H1 (cell line): ENCODE results near the gene KRT3. TPM values are rescaled to one million over a fixed set of nuclear protein-coding genes. Genes with fewer than 3 reads are reported as not detected.

Experiments used
- CTCF ChIA-PET: fragments of 300-600 bp; sonication (Branson Sonifier 250); formaldehyde crosslinking; loops from one replicate; lab custom pipeline; 2021; ENCODE audit not compliant: partially characterized antibody; lab: Charles Lee
- POLR2A ChIA-PET: fragments of 300-600 bp; sonication (Branson Sonifier 250); formaldehyde crosslinking; loops from one replicate; lab custom pipeline; 2021; ENCODE audit warnings: inconsistent platforms; ENCODE audit not compliant: partially characterized antibody; lab: Charles Lee
- DNase-seq, 2 experiments: peaks; one replicate each; pipeline versions ENCODE4 v3.0.0 to v3.0.0-alpha.2; 2010 to 2022; ENCODE audit warnings: low spot score in 2 of 2, low read depth in 1 of 2, mixed read lengths in 1 of 2
- FAIRE-seq: peaks from 2 replicates; lab custom pipeline; 2011; peaks lifted over from hg19 to GRCh38; lab: Jason Lieb, UNC
- H2AFZ ChIP-seq: 2 replicates; pipeline ENCODE4 v1.8.1; 2012; ENCODE audit warnings: low read length, inconsistent platforms
- H2AK5ac ChIP-seq: 2 replicates; pipeline ENCODE4 v1.6.1; 2013; ENCODE audit warnings: low read depth, low read length
- H2BK120ac ChIP-seq: replicated peaks from 2 replicates; pipeline ENCODE3; 2013; ENCODE audit warnings: low read depth, low read length, inconsistent platforms
- H2BK12ac ChIP-seq: 2 replicates; pipeline ENCODE4 v1.6.1; 2013; ENCODE audit warnings: low read depth, low read length
- H2BK15ac ChIP-seq: 2 replicates; pipeline ENCODE4 v1.6.1; 2013; ENCODE audit warnings: low read length
- H2BK20ac ChIP-seq: 2 replicates; pipeline ENCODE4 v1.6.1; 2013; ENCODE audit warnings: low read length
- H2BK5ac ChIP-seq: 2 replicates; pipeline ENCODE4 v1.6.1; 2013; ENCODE audit warnings: low read depth, low read length
- H3K14ac ChIP-seq: 2 replicates; pipeline ENCODE4 v1.6.1; 2013; ENCODE audit warnings: inconsistent platforms; ENCODE audit not compliant: insufficient read length
- H3K18ac ChIP-seq: 2 replicates; pipeline ENCODE4 v1.6.1; 2013; ENCODE audit warnings: low read length; ENCODE audit errors: extremely low read depth
- H3K23ac ChIP-seq: 2 replicates; pipeline ENCODE4 v1.6.1; 2013; ENCODE audit warnings: inconsistent platforms; ENCODE audit not compliant: insufficient read length
- H3K23me2 ChIP-seq: 2 replicates; pipeline ENCODE4 v1.6.1; 2013; ENCODE audit warnings: low read depth, low read length
- H3K27ac ChIP-seq: 2 replicates; pipeline ENCODE4 v1.6.1; 2011; ENCODE audit warnings: low read depth, low read length, inconsistent platforms
- H3K27me3 ChIP-seq, 4 experiments: replicated peaks in 1 of 4; 1 replicate in 1 of 4; 2 replicates in 3 of 4; pipeline versions ENCODE4 v1.6.1 to v1.8.1; 2011 to 2013; ENCODE audit warnings: low read length in 3 of 4, mild to moderate bottlenecking in 3 of 4, inconsistent platforms in 2 of 4, mixed read lengths in 2 of 4, moderate library complexity in 1 of 4; ENCODE audit not compliant: control insufficient read depth in 3 of 4, insufficient read depth in 3 of 4; ENCODE audit errors: extremely low read depth in 1 of 4
- H3K36me3 ChIP-seq, 4 experiments: 2 replicates each; pipeline versions ENCODE4 v1.6.1 to v1.8.1; 2011 to 2013; ENCODE audit warnings: mild to moderate bottlenecking in 4 of 4, low read length in 3 of 4, moderate library complexity in 2 of 4, control low read depth in 1 of 4, inconsistent platforms in 1 of 4; ENCODE audit not compliant: insufficient read depth in 4 of 4, control insufficient read depth in 2 of 4
- H3K4ac ChIP-seq: replicated peaks from 2 replicates; pipeline ENCODE3; 2013; ENCODE audit warnings: low read length, low read depth, mixed read lengths, inconsistent platforms; ENCODE audit not compliant: insufficient read length
- H3K4me1 ChIP-seq, 4 experiments: replicated peaks in 1 of 4; 1 replicate in 1 of 4; 2 replicates in 3 of 4; pipeline versions ENCODE4 v1.6.1 to v1.8.1; 2011 to 2013; ENCODE audit warnings: low read length in 3 of 4, inconsistent platforms in 2 of 4, mixed read lengths in 1 of 4; ENCODE audit not compliant: insufficient read depth in 4 of 4, control insufficient read depth in 3 of 4
- H3K4me2 ChIP-seq, 2 experiments: 2 replicates each; pipeline versions ENCODE4 v1.6.1 to v1.8.1; 2011 to 2013; ENCODE audit warnings: low read depth in 2 of 2, low read length in 2 of 2, control low read depth in 1 of 2, inconsistent platforms in 1 of 2, mild to moderate bottlenecking in 1 of 2; ENCODE audit not compliant: insufficient read depth in 1 of 2
- H3K4me3 ChIP-seq, 4 experiments: fragments of 200-600, 300-600 bp in 1 of 4; sonication (generic), shearing (Covaris generic), sonication (Bioruptor Twin) in 1 of 4; 2 replicates each; pipeline versions ENCODE4 v1.5.1 to v1.8.1; 2011 to 2016; ENCODE audit warnings: low read length in 4 of 4, low read depth in 3 of 4, control low read depth in 2 of 4, inconsistent platforms in 2 of 4, mild to moderate bottlenecking in 2 of 4, mixed read lengths in 1 of 4, moderate library complexity in 1 of 4; ENCODE audit not compliant: insufficient read depth in 2 of 4; ENCODE audit errors: extremely low read depth in 1 of 4
- H3K56ac ChIP-seq: replicated peaks from 2 replicates; pipeline ENCODE3; 2013; ENCODE audit warnings: low read depth, mild to moderate bottlenecking, mixed read lengths, low read length, inconsistent platforms; ENCODE audit not compliant: insufficient read length
- H3K79me1 ChIP-seq: 2 replicates; pipeline ENCODE4 v1.6.1; 2013; ENCODE audit warnings: low read depth, low read length, control low read depth
- H3K79me2 ChIP-seq, 2 experiments: 2 replicates each; pipeline versions ENCODE4 v1.6.1 to v1.8.1; 2012 to 2013; ENCODE audit warnings: low read length in 2 of 2, mild to moderate bottlenecking in 2 of 2, inconsistent platforms in 1 of 2; ENCODE audit not compliant: insufficient read depth in 2 of 2, control insufficient read depth in 1 of 2
- H3K9ac ChIP-seq, 4 experiments: replicated peaks in 1 of 4; 1 replicate in 1 of 4; 2 replicates in 3 of 4; pipeline versions ENCODE4 v1.6.1 to v1.8.1; 2011 to 2013; ENCODE audit warnings: low read depth in 3 of 4, low read length in 3 of 4, control low read depth in 2 of 4, mild to moderate bottlenecking in 2 of 4, moderate library complexity in 2 of 4, inconsistent platforms in 1 of 4; ENCODE audit errors: extremely low read depth in 1 of 4
- H3K9me3 ChIP-seq, 2 experiments: 2 replicates each; pipeline versions ENCODE4 v1.6.1 to v1.8.1; 2012 to 2013; ENCODE audit warnings: mild to moderate bottlenecking in 2 of 2, moderate library complexity in 2 of 2, control low read depth in 1 of 2, inconsistent platforms in 1 of 2, low read depth in 1 of 2, low read length in 1 of 2, mixed read lengths in 1 of 2; ENCODE audit not compliant: insufficient read depth in 2 of 2
- H4K20me1 ChIP-seq, 2 experiments: replicated peaks in 1 of 2; 2 replicates each; pipeline versions ENCODE3 to v1.8.1; 2011 to 2013; ENCODE audit warnings: inconsistent platforms in 2 of 2, low read length in 2 of 2, mild to moderate bottlenecking in 1 of 2; ENCODE audit not compliant: insufficient read depth in 2 of 2, control insufficient read depth in 1 of 2
- H4K5ac ChIP-seq: 2 replicates; pipeline ENCODE4 v1.6.1; 2013; ENCODE audit warnings: low read length, low read depth, mixed read lengths, inconsistent platforms; ENCODE audit not compliant: insufficient read length
- H4K8ac ChIP-seq: 2 replicates; pipeline ENCODE4 v1.8.0; 2013; ENCODE audit warnings: mild to moderate bottlenecking, moderate library complexity, low read length, inconsistent platforms; ENCODE audit not compliant: insufficient read depth; ENCODE audit errors: extremely low read depth
- H4K91ac ChIP-seq: replicated peaks from 2 replicates; pipeline ENCODE3; 2013; ENCODE audit warnings: low read length, mixed read lengths, inconsistent platforms; ENCODE audit not compliant: insufficient read length
- CBX8 ChIP-seq: fragments of 300-800, 300-1000 bp; sonication (generic); IDR thresholded peaks from 2 replicates; pipeline ENCODE4 v1.7.1; 2016; ENCODE audit warnings: low read depth, low read length, borderline replicate concordance
- CTCF ChIP-seq, 3 experiments: IDR thresholded peaks; 1 replicate in 2 of 3; 2 replicates in 1 of 3; pipeline versions ENCODE4 v1.5.1 to v1.6.1; 2011; ENCODE audit warnings: low read length in 3 of 3, mild to moderate bottlenecking in 3 of 3, inconsistent platforms in 2 of 3, low read depth in 1 of 3, moderate library complexity in 1 of 3; ENCODE audit not compliant: insufficient read depth in 1 of 3; ENCODE audit errors: control extremely low read depth in 1 of 3
- MAFK ChIP-seq: IDR thresholded peaks from 2 replicates; pipeline ENCODE4 v1.6.1; 2012; ENCODE audit warnings: low read depth, mild to moderate bottlenecking, improper control_type of control experiment, low read length
- RAD21 ChIP-seq, 2 experiments: IDR thresholded peaks in 1 of 2; conservative IDR thresholded peaks in 1 of 2; 2 replicates each; pipeline ENCODE4 v1.6.1; 2011; ENCODE audit warnings: low read depth in 2 of 2, low read length in 2 of 2, improper control_type of control experiment in 1 of 2, inconsistent platforms in 1 of 2, mild to moderate bottlenecking in 1 of 2, moderate library complexity in 1 of 2
- TAF1 ChIP-seq: IDR thresholded peaks from 2 replicates; pipeline ENCODE4 v1.6.1; 2011; ENCODE audit warnings: mild to moderate bottlenecking, low read depth, low read length
- WGBS, 2 experiments: shearing (Covaris generic) in 1 of 2; methylation state at CpG; one replicate each; pipeline versions ENCODE4 v1.1.6 to v1.1.7; 2013 to 2015; ENCODE audit warnings: low lambda C conversion rate in 2 of 2, mixed read lengths in 2 of 2, inconsistent platforms in 1 of 2, low coverage in 1 of 2, missing lambda C conversion rate in 1 of 2; ENCODE audit not compliant: insufficient replicate concordance in 2 of 2, insufficient coverage in 1 of 2, insufficient read length in 1 of 2; ENCODE audit errors: extremely low coverage in 1 of 2, missing lambda C conversion rate in 1 of 2; 5-methylcytosine and 5-hydroxymethylcytosine counted together
- polyA plus RNA-seq, 7 experiments: library from polyadenylated mRNA; depleted of rRNA in 3 of 7; stranded (reverse) in 5 of 7; unstranded in 2 of 7; fragments of >200 nt in 5 of 7; fragments of 200-250 nt in 2 of 7; gene quantifications; 1 replicate in 5 of 7; 2 replicates in 1 of 7; 4 replicates in 1 of 7; pipeline versions ENCODE4 v1.2.1 to v1.2.3, GENCODE V29; 2011 to 2013; ENCODE audit warnings: missing spikeins in 2 of 7, mixed read lengths in 2 of 7
- total RNA-seq: library from RNA; stranded (reverse); fragmentation: NEBNext Ultra II Directional; extraction: Animal tissue kit (Norgen Biotek cat#: 25700); gene quantifications from 2 replicates; pipeline ENCODE4 v1.2.1, GENCODE V29; 2021
- TF ChIP-seq, protein P1 (sequence below): IDR thresholded peaks from 2 replicates; pipeline ENCODE4 v1.6.1; 2011; ENCODE audit warnings: low read length, improper control_type of control experiment

KRT3 gene
- total and polyA plus RNA-seq, 2 of the 8 experiments (the other 6 are each of a cell fraction or from before 2014, with no cell fraction given) = not detected

- FAIRE-seq = no peak
- CTCF ChIA-PET = interaction anchor here (0.9 to 3.3 kb wide), 8 partner anchors 11 to 179 kb away, joined by 3 to 20 read pairs (median 4); no protein-coding TSS in a partner anchor
- H3K9me3 ChIP-seq = no peaks in the 10 kb centered on the region
Measured at GRCh38 chr12:52801773-52802172, 5.9 kb upstream of the KRT3 start.

More at GRCh38 chr12:52801773-52802172, 5.9 kb upstream of the KRT3 start:
- no peak overlapping the region for H2AFZ ChIP-seq
- H3K4me3 ChIP-seq = no peak overlapping the region
- peak overlapping the region; percentile 80; the same call in 1 of the 2 replicates for H2AK5ac ChIP-seq
- peak overlapping the region; percentile 35; the same call in 1 of the 2 replicates for H2BK5ac ChIP-seq
- no peaks in the 10 kb centered on the region for H3K27me3 ChIP-seq
- no peak overlapping the region for H3K56ac ChIP-seq
- peaks cover 2% of the 10 kb centered on the region; the same call in 1 of the 2 replicates for H3K23me2 ChIP-seq
- H3K27ac ChIP-seq = no peak overlapping the region
- TF ChIP-seq TAF1 = no peak
- peak in 1 of 3 experiments; percentile 3; a peak in 1 of 4 replicates for TF ChIP-seq CTCF (IDR thresholded peaks at IDR 0.05; ENCODE audit: control extremely low read depth in 1 of 3, insufficient read depth in 1 of 3, low read depth in 1 of 3, low read length in 3 of 3)
- no peak for TF ChIP-seq CBX8
- TF ChIP-seq, protein P1, sequence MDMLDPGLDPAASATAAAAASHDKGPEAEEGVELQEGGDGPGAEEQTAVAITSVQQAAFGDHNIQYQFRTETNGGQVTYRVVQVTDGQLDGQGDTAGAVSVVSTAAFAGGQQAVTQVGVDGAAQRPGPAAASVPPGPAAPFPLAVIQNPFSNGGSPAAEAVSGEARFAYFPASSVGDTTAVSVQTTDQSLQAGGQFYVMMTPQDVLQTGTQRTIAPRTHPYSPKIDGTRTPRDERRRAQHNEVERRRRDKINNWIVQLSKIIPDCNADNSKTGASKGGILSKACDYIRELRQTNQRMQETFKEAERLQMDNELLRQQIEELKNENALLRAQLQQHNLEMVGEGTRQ = no peak
- TF ChIP-seq RAD21 (IDR thresholded peaks at IDR 0.05 in 1 of 2, conservative IDR thresholded peaks at IDR 0.05 in 1 of 2; ENCODE audit: low read depth in 2 of 2, low read length in 2 of 2) = no peak
- TF ChIP-seq MAFK = no peak
- H2BK12ac ChIP-seq = peak overlapping the region; percentile 82; the same call in 1 of the 2 replicates
- H4K91ac ChIP-seq = no peak overlapping the region
- H3K4me1 ChIP-seq = peaks cover 3 to 17% (median 6%) of the 10 kb centered on the region in 4 experiments
- no peaks in the 10 kb centered on the region for H3K79me1 ChIP-seq
- no peak overlapping the region for H2BK120ac ChIP-seq
- H4K5ac ChIP-seq = no peak overlapping the region
- H3K79me2 ChIP-seq = no peaks in the 10 kb centered on the region
- peak overlapping the region; percentile 6; the same call in 1 of the 2 replicates for H2BK15ac ChIP-seq
- no peak overlapping the region for H3K23ac ChIP-seq
- WGBS, 2 experiments = 91% methylated on average over 3 of the region's 3 CpGs; no CpG with 5 or more reads in 1 of the 2 experiments
- H3K14ac ChIP-seq = no peak overlapping the region
- no peaks in the 10 kb centered on the region for H4K20me1 ChIP-seq
- H4K8ac ChIP-seq = no peak overlapping the region
- no peak overlapping the region for H3K18ac ChIP-seq
- H3K4ac ChIP-seq = no peak overlapping the region
- H2BK20ac ChIP-seq = no peak overlapping the region
- H3K4me2 ChIP-seq = no peak overlapping the region
- no peak for DNase-seq
- H3K9ac ChIP-seq = no peak overlapping the region; a peak in 1 of 7 replicates
- no peaks in the 10 kb centered on the region for H3K36me3 ChIP-seq
- POLR2A ChIA-PET = interaction anchor here (1.1 kb wide), 1 partner anchor 13 kb away, joined by 3 read pairs; no protein-coding TSS in a partner anchor
